IMR-90 (cell line): ENCODE measurements around the gene SLC44A1. TPM values are rescaled to one million over a fixed set of nuclear protein-coding genes. Genes with fewer than 3 reads are reported as not detected.
A peak's percentile ranks its signal among the peaks of the same experiment; 100 is the strongest.

ENCODE experiments used
- ATAC-seq: fragments of 200-7000 bp; cut with Tn5 transposase; 2 replicates; pipeline ENCODE4 v1.9.1; 2020; ENCODE audit warnings: low read depth, mild to moderate bottlenecking, moderate library complexity
- BruUV-seq: library from RNA; stranded (reverse); fragments of 400-500 nt; replicated peaks from 2 replicates; lab custom pipeline; 2021; lab: Mats Ljungman, UMichigan
- CTCF ChIA-PET: fragments of 300-600 bp; formaldehyde crosslinking; extraction: SDS; loops from one replicate; lab custom pipeline; 2021; ENCODE audit warnings: antibody characterized with exemption; lab: Yijun Ruan, JAX
- POLR2A ChIA-PET: fragments of 300-600 bp; sonication (Branson Sonifier 250); formaldehyde crosslinking; loops from one replicate; lab custom pipeline; 2022; ENCODE audit warnings: antibody characterized with exemption; ENCODE audit not compliant: unreplicated experiment; lab: Charles Lee
- DNase-seq: peaks from one replicate; pipeline ENCODE4 v3.0.0; 2013
- H2AFZ ChIP-seq: replicated peaks from 2 replicates; pipeline ENCODE3; 2013; ENCODE audit warnings: low read length, mild to moderate bottlenecking; ENCODE audit not compliant: poor library complexity
- H2AK5ac ChIP-seq: 2 replicates; pipeline ENCODE4 v1.6.1; 2013; ENCODE audit warnings: low read depth, low read length, inconsistent platforms
- H2AK9ac ChIP-seq: replicated peaks from 2 replicates; pipeline ENCODE3; 2013; ENCODE audit warnings: mild to moderate bottlenecking, low read depth, low read length, moderate library complexity; ENCODE audit not compliant: poor library complexity
- H2BK120ac ChIP-seq: 2 replicates; pipeline ENCODE4 v1.6.1; 2013; ENCODE audit warnings: low read depth, low read length, inconsistent platforms
- H2BK15ac ChIP-seq: 3 replicates; pipeline ENCODE4 v1.6.1; 2013; ENCODE audit warnings: low read depth, low read length, inconsistent platforms
- H2BK20ac ChIP-seq: 2 replicates; pipeline ENCODE4 v1.6.1; 2013; ENCODE audit warnings: low read depth, mild to moderate bottlenecking, inconsistent platforms, low read length, moderate library complexity
- H2BK5ac ChIP-seq: 2 replicates; pipeline ENCODE4 v1.6.1; 2013; ENCODE audit warnings: mild to moderate bottlenecking, low read depth, low read length, inconsistent platforms; ENCODE audit not compliant: poor library complexity, severe bottlenecking
- H3K14ac ChIP-seq: replicated peaks from 2 replicates; pipeline ENCODE4 v1.6.1; 2013; ENCODE audit warnings: low read depth, low read length, inconsistent platforms
- H3K18ac ChIP-seq: 2 replicates; pipeline ENCODE4 v1.6.1; 2013; ENCODE audit warnings: low read depth, low read length, control low read depth
- H3K23ac ChIP-seq: 2 replicates; pipeline ENCODE4 v1.6.1; 2013; ENCODE audit warnings: low read depth, low read length, inconsistent platforms
- H3K27ac ChIP-seq: 2 replicates; pipeline ENCODE4 v1.5.1; 2013; ENCODE audit warnings: mild to moderate bottlenecking, control low read depth, low read length; ENCODE audit not compliant: insufficient read depth
- H3K27me3 ChIP-seq: 2 replicates; pipeline ENCODE4 v1.6.1; 2013; ENCODE audit warnings: low read length; ENCODE audit not compliant: control insufficient read depth, insufficient read depth
- H3K36me3 ChIP-seq: 2 replicates; pipeline ENCODE4 v1.6.1; 2013; ENCODE audit warnings: low read length, mixed read lengths; ENCODE audit not compliant: control insufficient read depth, insufficient read depth
- H3K4ac ChIP-seq: 2 replicates; pipeline ENCODE4 v1.6.1; 2013; ENCODE audit warnings: low read depth, low read length, inconsistent platforms
- H3K4me1 ChIP-seq: 2 replicates; pipeline ENCODE4 v1.6.1; 2013; ENCODE audit warnings: low read length, mixed read lengths; ENCODE audit not compliant: control insufficient read depth, insufficient read depth
- H3K4me2 ChIP-seq: 2 replicates; pipeline ENCODE4 v1.6.1; 2013; ENCODE audit warnings: low read depth, mild to moderate bottlenecking, control low read depth, low read length, moderate library complexity
- H3K4me3 ChIP-seq: 2 replicates; pipeline ENCODE4 v1.5.1; 2013; ENCODE audit warnings: low read depth, mild to moderate bottlenecking, control low read depth, low read length, moderate library complexity; ENCODE audit not compliant: insufficient read depth
- H3K56ac ChIP-seq: 2 replicates; pipeline ENCODE4 v1.6.1; 2013; ENCODE audit warnings: low read length, inconsistent platforms; ENCODE audit not compliant: insufficient read depth; ENCODE audit errors: extremely low read depth
- H3K79me1 ChIP-seq, 2 experiments: 2 replicates each; pipeline ENCODE4 v1.6.1; 2013; ENCODE audit warnings: low read length in 2 of 2, inconsistent platforms in 1 of 2, low read depth in 1 of 2
- H3K9ac ChIP-seq: 2 replicates; pipeline ENCODE4 v1.6.1; 2013; ENCODE audit warnings: low read depth, low read length, control low read depth
- H3K9me1 ChIP-seq: 2 replicates; pipeline ENCODE4 v1.6.1; 2013; ENCODE audit warnings: low read length, inconsistent platforms; ENCODE audit not compliant: insufficient read depth
- H3K9me3 ChIP-seq: 2 replicates; pipeline ENCODE4 v1.6.1; 2013; ENCODE audit warnings: low read length; ENCODE audit not compliant: control insufficient read depth, insufficient read depth
- H4K20me1 ChIP-seq: 2 replicates; pipeline ENCODE4 v1.6.1; 2013; ENCODE audit warnings: low read length, inconsistent platforms; ENCODE audit not compliant: insufficient read depth
- H4K5ac ChIP-seq: 2 replicates; pipeline ENCODE4 v1.6.1; 2013; ENCODE audit warnings: mild to moderate bottlenecking, low read depth, low read length, control low read depth
- H4K8ac ChIP-seq, 2 experiments: 2 replicates each; pipeline ENCODE4 v1.6.1; 2013; ENCODE audit warnings: low read depth in 2 of 2, low read length in 2 of 2, control low read depth in 1 of 2, inconsistent platforms in 1 of 2
- H4K91ac ChIP-seq: 2 replicates; pipeline ENCODE4 v1.6.1; 2013; ENCODE audit warnings: low read depth, low read length, inconsistent platforms; ENCODE audit not compliant: insufficient read depth
- RAD21 ChIP-seq: IDR thresholded peaks from 2 replicates; pipeline ENCODE4 v1.6.1; 2012; ENCODE audit warnings: low read length, improper control_type of control experiment
- RFX5 ChIP-seq: IDR thresholded peaks from 2 replicates; pipeline ENCODE4 v1.8.0; 2012; ENCODE audit warnings: low read depth, mild to moderate bottlenecking, low read length, moderate library complexity
- SMC3 ChIP-seq: fragments of 150-350 bp; IDR thresholded peaks from 2 replicates; pipeline ENCODE4 v1.6.1; 2016; ENCODE audit warnings: low read depth, mild to moderate bottlenecking, antibody characterized with exemption, low read length, moderate library complexity
- WGBS, 2 experiments: methylation state at CpG; one replicate each; pipeline versions ENCODE4 v1.1.5 to v1.1.7; 2013; ENCODE audit warnings: missing lambda C conversion rate in 2 of 2; ENCODE audit not compliant: insufficient read length in 1 of 2; ENCODE audit errors: extremely low coverage in 2 of 2; 5-methylcytosine and 5-hydroxymethylcytosine counted together
- dilution Hi-C: fragments of 300-500 bp; cut with HindIII; formaldehyde crosslinking; loops from one replicate; pipeline ENCODE4 v1.14.3; 2018; ENCODE audit warnings: low sequenced_read_pairs; ENCODE audit not compliant: unreplicated experiment
- in situ Hi-C: fragments of 300-500 bp; cut with MboI; formaldehyde crosslinking; loops from 3 replicates; pipeline ENCODE4 v1.14.3; 2019; ENCODE audit warnings: low sequenced_read_pairs, inconsistent platforms, mixed read lengths
- intact Hi-C: fragments of 100-400 bp; cut with micrococcal nuclease; formaldehyde crosslinking; loops from 2 replicates; pipeline ENCODE4 v1.10.0; 2022
- polyA plus RNA-seq, 3 experiments: library from polyadenylated mRNA; depleted of rRNA; stranded (reverse); fragments of >200 nt; gene quantifications; 2 replicates each; pipeline ENCODE4 v1.2.3, GENCODE V29; 2012; ENCODE audit warnings: low replicate concordance in 1 of 3
- total RNA-seq: library from RNA; depleted of rRNA; stranded (reverse); fragments of >200 nt; gene quantifications from 2 replicates; pipeline ENCODE4 v1.2.3, GENCODE V29; 2012

Gene SLC44A1
- total and polyA plus RNA-seq, 2 of the 4 experiments (the other 2 are of a cell fraction) = 5.2 to 21.7 TPM

- POLR2A ChIA-PET = no interaction called here
- H2BK15ac ChIP-seq = no peak overlapping the region
- ATAC-seq = peak; percentile 87
Observed at GRCh38 chr9:105307591-105308130, 63.2 kb downstream of the SLC44A1 start.

More at GRCh38 chr9:105307591-105308130, 63.2 kb downstream of the SLC44A1 start:
- Histone ChIP-seq H4K5ac (no peak overlapping the region), H3K4me1 (peaks cover 4% of the 10 kb centered on the region), H2AK9ac (no peak overlapping the region), H3K4ac (no peak overlapping the region), H2BK5ac (no peak overlapping the region), H3K9me1 (no peaks in the 10 kb centered on the region), H3K4me2 (no peak overlapping the region; the same call in 1 of the 2 replicates), H3K9ac (no peak overlapping the region), H3K36me3 (peaks cover 2% of the 10 kb centered on the region; the same call in 1 of the 2 replicates), H2BK20ac (no peak overlapping the region), H3K14ac (no peak overlapping the region), H3K79me1 (peaks cover 0 to 8% of the 10 kb centered on the region in 2 experiments; a peak in 2 of 4 replicates), H3K27ac (no peak overlapping the region), H3K56ac (no peak overlapping the region), H3K27me3 (no peaks in the 10 kb centered on the region), H2AK5ac (no peak overlapping the region), H4K20me1 (no peaks in the 10 kb centered on the region), H4K91ac (no peak overlapping the region), H2AFZ (no peak overlapping the region), H3K4me3 (no peak overlapping the region), H3K9me3 (no peaks in the 10 kb centered on the region), H3K23ac (no peak overlapping the region), H4K8ac (no peak overlapping the region), H2BK120ac (no peak overlapping the region), H3K18ac (no peak overlapping the region)
- no CpG with 5 or more reads among the region's 2 CpGs for WGBS, 2 experiments
- no TSS peak for BruUV-seq
- peak; percentile 41 for DNase-seq
- in situ Hi-C loops (no loop called here), intact Hi-C loops (no loop called here), dilution Hi-C loops (no loop called here)
- no peak for TF ChIP-seq SMC3
- TF ChIP-seq RFX5 = no peak
- no peak for TF ChIP-seq RAD21
- CTCF ChIA-PET = no interaction called here
